Mesenchymal stem cell (in vitro differentiated cells and primary cell): Measurements from ENCODE around the gene HMGXB4.

Source experiments
- DNase-seq: peaks from one replicate; pipeline ENCODE4 v3.0.0-alpha.2; 2013
- H2AFZ ChIP-seq: one replicate; pipeline ENCODE4 v1.6.1; 2013; ENCODE audit warnings: low read depth, mild to moderate bottlenecking, control low read depth, inconsistent platforms, low read length, moderate library complexity
- H2AK5ac ChIP-seq: 2 replicates; pipeline ENCODE4 v1.6.1; 2013; ENCODE audit warnings: low read length, moderate library complexity, mild to moderate bottlenecking, inconsistent platforms; ENCODE audit not compliant: severe bottlenecking
- H2BK120ac ChIP-seq: one replicate; pipeline ENCODE4 v1.6.1; 2013; ENCODE audit warnings: low read depth, mild to moderate bottlenecking, inconsistent platforms, low read length, moderate library complexity
- H2BK12ac ChIP-seq, 2 experiments: one replicate each; pipeline ENCODE4 v1.6.1; 2013; ENCODE audit warnings: inconsistent platforms in 2 of 2, low read length in 2 of 2, mild to moderate bottlenecking in 2 of 2, moderate library complexity in 2 of 2, control low read depth in 1 of 2
- H2BK15ac ChIP-seq: one replicate; pipeline ENCODE4 v1.6.1; 2013; ENCODE audit warnings: mild to moderate bottlenecking, low read depth, inconsistent platforms; ENCODE audit not compliant: poor library complexity, severe bottlenecking
- H2BK5ac ChIP-seq: 2 replicates; pipeline ENCODE4 v1.6.1; 2013; ENCODE audit warnings: low read depth, mild to moderate bottlenecking, low read length, control low read depth, inconsistent platforms; ENCODE audit not compliant: poor library complexity, severe bottlenecking
- H3K14ac ChIP-seq, 2 experiments: one replicate each; pipeline ENCODE4 v1.6.1; 2013; ENCODE audit warnings: inconsistent platforms in 2 of 2, low read length in 2 of 2, control low read depth in 1 of 2, mild to moderate bottlenecking in 1 of 2, moderate library complexity in 1 of 2
- H3K18ac ChIP-seq, 2 experiments: one replicate each; pipeline ENCODE4 v1.6.1; 2013; ENCODE audit warnings: inconsistent platforms in 2 of 2, low read length in 2 of 2, control low read depth in 1 of 2, low read depth in 1 of 2, mild to moderate bottlenecking in 1 of 2
- H3K23ac ChIP-seq, 2 experiments: one replicate each; pipeline ENCODE4 v1.6.1; 2013; ENCODE audit warnings: inconsistent platforms in 2 of 2, low read length in 2 of 2, mild to moderate bottlenecking in 2 of 2, moderate library complexity in 2 of 2, control low read depth in 1 of 2
- H3K27ac ChIP-seq: 2 replicates; pipeline ENCODE4 v1.5.1; 2013; ENCODE audit warnings: mild to moderate bottlenecking, moderate library complexity, low read length, control low read depth, inconsistent platforms; ENCODE audit not compliant: poor library complexity, severe bottlenecking
- H3K27me3 ChIP-seq, 2 experiments: 2 replicates each; pipeline versions ENCODE4 v1.6.1 to v1.7.0; 2013; ENCODE audit warnings: low read length in 2 of 2, mild to moderate bottlenecking in 2 of 2, moderate library complexity in 2 of 2, control low read depth in 1 of 2, inconsistent platforms in 1 of 2; ENCODE audit not compliant: control insufficient read depth in 1 of 2, insufficient read depth in 1 of 2
- H3K36me3 ChIP-seq, 2 experiments: 2 replicates each; pipeline versions ENCODE4 v1.6.1 to v1.7.0; 2013; ENCODE audit warnings: low read length in 2 of 2, control low read depth in 1 of 2, inconsistent platforms in 1 of 2, low read depth in 1 of 2, mild to moderate bottlenecking in 1 of 2; ENCODE audit not compliant: insufficient read depth in 2 of 2, control insufficient read depth in 1 of 2
- H3K4ac ChIP-seq, 2 experiments: one replicate each; pipeline ENCODE4 v1.6.1; 2013; ENCODE audit warnings: inconsistent platforms in 2 of 2, low read length in 2 of 2, mild to moderate bottlenecking in 2 of 2, moderate library complexity in 2 of 2, control low read depth in 1 of 2, low read depth in 1 of 2
- H3K4me1 ChIP-seq: 2 replicates; pipeline ENCODE4 v1.6.1; 2013; ENCODE audit warnings: low read depth, low read length, control low read depth; ENCODE audit not compliant: control insufficient read depth, insufficient read depth
- H3K4me2 ChIP-seq: 2 replicates; pipeline ENCODE4 v1.6.1; 2013; ENCODE audit warnings: low read length, mild to moderate bottlenecking, inconsistent platforms; ENCODE audit not compliant: poor library complexity, severe bottlenecking
- H3K4me3 ChIP-seq, 2 experiments: 2 replicates each; pipeline versions ENCODE4 v1.5.1 to v1.7.0; 2013; ENCODE audit warnings: low read length in 2 of 2, mild to moderate bottlenecking in 2 of 2, control low read depth in 1 of 2, low read depth in 1 of 2; ENCODE audit not compliant: insufficient read depth in 1 of 2
- H3K79me1 ChIP-seq: replicated peaks from 2 replicates; pipeline ENCODE4 v1.6.1; 2013; ENCODE audit warnings: mild to moderate bottlenecking, control low read depth, low read length, inconsistent platforms; ENCODE audit not compliant: poor library complexity, severe bottlenecking
- H3K9ac ChIP-seq: 2 replicates; pipeline ENCODE4 v1.7.0; 2013; ENCODE audit warnings: mild to moderate bottlenecking, low read length, moderate library complexity
- H3K9me3 ChIP-seq: 2 replicates; pipeline ENCODE4 v1.7.0; 2013; ENCODE audit warnings: mild to moderate bottlenecking, low read length; ENCODE audit not compliant: control insufficient read depth
- H4K8ac ChIP-seq: one replicate; pipeline ENCODE4 v1.6.1; 2013; ENCODE audit warnings: inconsistent platforms, mild to moderate bottlenecking, low read length, moderate library complexity
- H4K91ac ChIP-seq: one replicate; pipeline ENCODE4 v1.6.1; 2013; ENCODE audit warnings: mild to moderate bottlenecking, low read length, inconsistent platforms
- WGBS: methylation state at CpG from one replicate; pipeline ENCODE4 v1.1.7; 2013; ENCODE audit warnings: mixed read lengths; 5-methylcytosine and 5-hydroxymethylcytosine counted together

The HMGXB4 gene

DNA sequence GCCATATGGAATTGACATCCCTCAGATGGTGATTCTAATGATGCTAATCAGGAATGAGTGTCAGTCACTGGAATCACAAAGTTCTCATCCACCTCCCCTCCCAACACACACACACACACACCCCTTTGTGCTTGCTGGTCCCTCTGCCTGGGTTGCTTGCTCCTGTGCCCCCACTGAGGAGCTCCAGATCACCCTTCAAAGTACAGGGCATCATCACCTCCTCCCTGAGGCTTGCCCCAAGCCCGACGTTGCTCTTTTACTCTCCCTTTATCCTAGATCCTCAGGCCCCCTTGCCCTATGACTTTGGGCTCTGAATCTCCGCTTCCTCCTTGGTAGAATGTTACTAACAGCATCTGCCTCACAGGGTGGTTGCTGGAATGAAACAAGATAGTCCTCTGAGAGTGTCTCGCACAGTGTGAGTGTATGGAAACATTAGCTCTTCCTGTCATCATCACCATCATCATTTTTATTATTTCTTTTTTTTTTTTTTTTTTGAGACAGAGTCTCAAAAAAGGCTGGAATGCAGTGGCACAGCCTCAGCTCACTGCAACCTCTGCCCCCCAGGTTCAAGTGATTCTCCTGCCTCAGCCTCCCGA lies 45.8 kb downstream of the HMGXB4 start:
- 97% methylated on average over 4 of the region's 5 CpGs for WGBS

DNA sequence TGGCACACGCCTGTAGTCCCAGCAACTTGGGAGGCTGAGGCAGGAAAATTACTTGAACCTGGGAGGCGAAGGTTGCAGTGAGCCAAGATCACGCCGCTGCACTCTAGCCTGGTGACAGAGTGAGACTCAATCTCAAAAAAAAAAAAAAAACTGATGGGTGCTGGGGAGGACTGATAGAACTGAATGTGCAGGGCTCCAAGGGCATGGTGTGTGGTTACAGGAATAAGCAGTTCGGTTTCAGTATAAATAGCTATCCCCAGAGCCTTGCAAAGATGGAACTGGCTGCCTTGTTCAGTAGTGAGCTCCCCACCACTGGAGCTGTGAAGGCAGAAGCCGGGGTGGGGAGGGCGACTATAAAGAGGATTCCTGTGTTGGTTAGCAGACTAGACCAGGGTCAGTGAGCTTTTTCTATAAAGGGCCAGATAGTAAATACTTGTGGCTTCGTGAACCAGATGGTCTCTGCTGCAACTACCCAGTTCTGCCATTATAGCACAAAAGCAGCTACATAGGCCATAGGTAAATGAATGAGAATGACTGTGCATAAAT lies 48.3 kb downstream of the HMGXB4 start:
- WGBS, result 85% methylated on average over 8 of the region's 8 CpGs
- Histone ChIP-seq H3K9ac (no peak overlapping the region), H2BK5ac (no peak overlapping the region)

More for the DNA sequence above, 45.8 kb downstream of the HMGXB4 start:
- H3K4me3 ChIP-seq, result no peak overlapping the region
- H2BK15ac ChIP-seq, result no peak overlapping the region
- H3K36me3 ChIP-seq, result peaks cover 0 to 28% of the 10 kb centered on the region in 2 experiments
- H3K9ac ChIP-seq, result no peak overlapping the region
- no peak overlapping the region for H3K23ac ChIP-seq
- no peaks in the 10 kb centered on the region for H3K27me3 ChIP-seq
- no peak overlapping the region for H2AK5ac ChIP-seq
- no peaks in the 10 kb centered on the region for H3K9me3 ChIP-seq
- peaks cover 38% of the 10 kb centered on the region for H3K79me1 ChIP-seq
- DNase-seq, result no peak
- no peak overlapping the region for H2AFZ ChIP-seq
- peaks cover 13% of the 10 kb centered on the region for H3K4me1 ChIP-seq
- no peak overlapping the region for H3K27ac ChIP-seq
- H4K91ac ChIP-seq, result no peak overlapping the region
- H2BK5ac ChIP-seq, result no peak overlapping the region
- H2BK120ac ChIP-seq, result no peak overlapping the region
- no peak overlapping the region for H3K14ac ChIP-seq
- no peak overlapping the region for H3K4me2 ChIP-seq
- no peak overlapping the region for H3K18ac ChIP-seq
- no peak overlapping the region for H2BK12ac ChIP-seq
- no peak overlapping the region for H4K8ac ChIP-seq
- no peak overlapping the region for H3K4ac ChIP-seq

GRCh38 chr22:35306350-35306967 lies 49.2 kb downstream of the HMGXB4 start:
- Histone ChIP-seq H2AFZ (no peak overlapping the region), H2BK12ac (peak overlapping the region in 1 of 2 experiments; percentile 23), H3K27me3 (no peaks in the 10 kb centered on the region), H3K36me3 (peaks cover 4 to 40% of the 10 kb centered on the region in 2 experiments), H3K23ac (no peak overlapping the region), H2BK5ac (no peak overlapping the region), H2BK120ac (no peak overlapping the region), H3K27ac (no peak overlapping the region), H3K9ac (no peak overlapping the region), H2AK5ac (peak overlapping the region; percentile 67), H3K9me3 (no peaks in the 10 kb centered on the region), H3K4me1 (peaks cover 14% of the 10 kb centered on the region), H3K14ac (no peak overlapping the region), H4K8ac (peak overlapping the region; percentile 24), H3K4ac (peak overlapping the region in 1 of 2 experiments; percentile 54), H2BK15ac (no peak overlapping the region), H4K91ac (no peak overlapping the region), H3K4me2 (no peak overlapping the region), H3K18ac (no peak overlapping the region), H3K4me3 (no peak overlapping the region), H3K79me1 (peaks cover 51% of the 10 kb centered on the region)
- WGBS, result 44% methylated on average over 4 of the region's 4 CpGs
- peak; percentile 44 for DNase-seq

More for the DNA sequence above, 48.3 kb downstream of the HMGXB4 start:
- Histone ChIP-seq H3K4me3 (no peak overlapping the region), H2BK12ac (no peak overlapping the region), H3K79me1 (peaks cover 52% of the 10 kb centered on the region), H3K4ac (no peak overlapping the region), H4K91ac (no peak overlapping the region), H2AFZ (no peak overlapping the region), H2BK15ac (no peak overlapping the region), H2BK120ac (no peak overlapping the region), H3K36me3 (peaks cover 4 to 35% of the 10 kb centered on the region in 2 experiments), H3K4me2 (no peak overlapping the region), H3K27ac (no peak overlapping the region), H3K4me1 (peaks cover 10% of the 10 kb centered on the region), H3K9me3 (no peaks in the 10 kb centered on the region), H4K8ac (no peak overlapping the region), H3K27me3 (no peaks in the 10 kb centered on the region), H3K14ac (no peak overlapping the region), H2AK5ac (no peak overlapping the region), H3K18ac (no peak overlapping the region), H3K23ac (no peak overlapping the region)
- DNase-seq, result peak; percentile 27

- DNase-seq, result no peak
- H3K18ac ChIP-seq, result no peak overlapping the region
- no peaks in the 10 kb centered on the region for H3K9me3 ChIP-seq
- no peak overlapping the region for H3K4me2 ChIP-seq
- H2BK5ac ChIP-seq, result no peak overlapping the region
- no peak overlapping the region for H2BK120ac ChIP-seq
- H4K8ac ChIP-seq, result no peak overlapping the region
- no peak overlapping the region for H2AFZ ChIP-seq
- no peak overlapping the region for H3K27ac ChIP-seq
- H3K79me1 ChIP-seq, result peaks cover 52% of the 10 kb centered on the region
- no peak overlapping the region for H3K9ac ChIP-seq
- H2AK5ac ChIP-seq, result no peak overlapping the region
- no peak overlapping the region for H3K14ac ChIP-seq
- WGBS, result 91% methylated on average over 9 of the region's 9 CpGs
- H3K27me3 ChIP-seq, result no peaks in the 10 kb centered on the region
- no peak overlapping the region for H3K4ac ChIP-seq
- H3K4me1 ChIP-seq, result peaks cover 18% of the 10 kb centered on the region
- H3K36me3 ChIP-seq, result peaks cover 4 to 42% of the 10 kb centered on the region in 2 experiments
- H2BK12ac ChIP-seq, result no peak overlapping the region
- no peak overlapping the region for H2BK15ac ChIP-seq
- H4K91ac ChIP-seq, result peak overlapping the region; percentile 30
- H3K4me3 ChIP-seq, result no peak overlapping the region
- no peak overlapping the region for H3K23ac ChIP-seq
These were observed 50.1 kb downstream of the HMGXB4 start for GRCh38 chr22:35307372-35307771.
